ENCODE data around the gene SPI1.

SPI1 gene

DNA sequence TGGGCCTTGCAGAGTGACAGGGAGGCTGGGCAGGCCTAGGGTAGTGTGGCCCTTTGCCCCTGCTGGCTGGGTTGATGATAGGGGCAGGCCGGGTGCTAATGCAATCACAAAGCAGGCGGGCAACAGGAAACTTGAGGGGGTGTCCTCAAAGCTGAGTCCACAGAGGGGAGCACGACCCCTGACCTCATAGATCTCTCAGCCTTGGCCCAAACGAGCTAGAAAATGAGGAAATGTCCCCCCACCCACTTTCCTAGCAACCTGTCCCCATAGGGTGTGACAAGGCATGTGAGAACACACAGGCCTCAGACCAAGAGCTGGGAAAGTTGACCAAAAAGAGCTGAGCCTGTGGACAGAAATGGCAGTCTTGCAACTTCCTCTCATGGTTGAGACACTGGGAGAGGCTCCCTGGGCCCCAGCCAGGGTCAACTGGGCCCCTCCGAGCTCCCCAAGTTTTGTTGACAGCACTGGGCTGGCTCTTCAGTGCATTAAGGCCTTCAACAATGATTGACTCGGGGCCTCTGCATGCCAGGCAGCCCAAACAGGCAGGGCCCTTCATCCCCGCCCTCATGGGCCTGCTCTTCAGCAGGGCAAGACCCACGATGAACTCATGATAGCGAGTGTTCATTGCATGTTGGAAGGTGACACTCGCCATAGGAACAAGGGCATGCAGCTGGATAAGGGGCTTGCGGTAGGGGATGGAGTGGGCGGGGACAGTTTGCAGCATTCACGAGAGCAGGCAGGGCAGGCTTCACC is 9.8 kb upstream of the SPI1 start:
- no peak for DNase-seq

DNA sequence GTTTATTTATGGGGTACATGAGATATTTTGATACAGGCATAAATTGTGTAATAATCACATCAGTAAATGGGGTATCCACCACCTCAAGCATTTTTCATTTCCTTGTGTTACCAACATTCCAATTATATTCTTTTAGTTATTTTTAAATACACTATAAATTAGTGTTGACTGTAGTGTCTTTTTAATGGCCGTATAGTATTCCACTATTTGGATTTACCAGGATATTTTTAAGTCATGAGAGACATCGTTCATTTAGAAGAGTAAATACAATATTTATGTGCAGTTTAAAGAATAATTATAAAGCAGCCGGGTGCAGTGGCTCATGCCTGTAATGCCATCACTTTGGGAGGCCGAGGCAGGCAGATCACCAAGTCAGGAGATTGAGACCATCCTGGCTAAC is 6.2 kb upstream of the SPI1 start:
- DNase-seq = no peak

- no peak for DNase-seq
Measured at GRCh38 chr11:47383071-47383470, 4.7 kb upstream of the SPI1 start.

- no peak for DNase-seq
Measured at GRCh38 chr11:47380078-47380477, 1.7 kb upstream of the SPI1 start.

- no peak for DNase-seq
Measured at GRCh38 chr11:47379317-47379716, 970 bp upstream of the SPI1 start.

- no peak for DNase-seq
Measured at GRCh38 chr11:47378836-47379170, 456 bp upstream of the SPI1 start.

DNA sequence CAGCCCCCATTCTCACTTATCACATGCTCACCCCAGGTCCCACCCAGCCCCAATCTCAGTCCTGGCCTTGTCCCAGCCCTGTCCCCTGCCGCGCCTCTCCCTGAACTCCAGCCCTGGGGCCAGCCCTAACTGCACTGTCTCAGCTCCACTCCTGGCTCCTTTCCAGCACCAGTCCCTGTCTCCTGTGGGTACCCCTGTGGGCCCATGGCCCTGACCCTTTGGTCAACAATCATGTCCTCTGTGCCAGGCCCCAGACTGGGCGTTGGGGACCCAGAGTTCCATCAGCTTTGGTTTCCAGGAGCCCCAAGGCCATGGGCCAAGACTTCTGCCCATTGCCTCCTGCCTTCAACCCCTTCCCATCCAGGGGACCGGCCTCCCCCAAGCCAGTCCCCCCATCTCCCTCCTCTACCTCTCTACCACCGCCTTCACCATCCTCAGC is 757 bp downstream of the SPI1 start:
- no peak for DNase-seq

GRCh38 chr11:47376525-47377371 is 1.6 kb downstream of the SPI1 start:
- DNase-seq = no peak

- no peak for DNase-seq
Measured at GRCh38 chr11:47376107-47376524, 2.2 kb downstream of the SPI1 start.

GRCh38 chr11:47375546-47376085 is 2.7 kb downstream of the SPI1 start:
- no peak for DNase-seq

GRCh38 chr11:47375020-47375419 is 3.3 kb downstream of the SPI1 start:
- DNase-seq = no peak

DNA sequence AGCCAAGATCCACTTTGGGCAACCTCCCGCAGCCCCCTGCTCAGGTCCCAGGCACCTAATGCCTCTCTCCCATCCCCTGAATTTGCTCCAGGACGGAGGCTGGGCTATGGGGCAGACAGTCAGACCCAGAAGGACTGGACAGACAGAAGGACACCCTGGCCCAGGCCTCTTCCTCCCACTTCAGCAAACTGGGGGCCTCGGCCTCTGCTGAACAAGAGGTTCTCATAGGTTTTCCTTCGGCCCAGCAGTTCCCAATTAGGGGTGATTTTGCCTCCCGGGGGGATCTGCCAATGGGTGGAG is 3.7 kb downstream of the SPI1 start:
- no peak for DNase-seq

DNA sequence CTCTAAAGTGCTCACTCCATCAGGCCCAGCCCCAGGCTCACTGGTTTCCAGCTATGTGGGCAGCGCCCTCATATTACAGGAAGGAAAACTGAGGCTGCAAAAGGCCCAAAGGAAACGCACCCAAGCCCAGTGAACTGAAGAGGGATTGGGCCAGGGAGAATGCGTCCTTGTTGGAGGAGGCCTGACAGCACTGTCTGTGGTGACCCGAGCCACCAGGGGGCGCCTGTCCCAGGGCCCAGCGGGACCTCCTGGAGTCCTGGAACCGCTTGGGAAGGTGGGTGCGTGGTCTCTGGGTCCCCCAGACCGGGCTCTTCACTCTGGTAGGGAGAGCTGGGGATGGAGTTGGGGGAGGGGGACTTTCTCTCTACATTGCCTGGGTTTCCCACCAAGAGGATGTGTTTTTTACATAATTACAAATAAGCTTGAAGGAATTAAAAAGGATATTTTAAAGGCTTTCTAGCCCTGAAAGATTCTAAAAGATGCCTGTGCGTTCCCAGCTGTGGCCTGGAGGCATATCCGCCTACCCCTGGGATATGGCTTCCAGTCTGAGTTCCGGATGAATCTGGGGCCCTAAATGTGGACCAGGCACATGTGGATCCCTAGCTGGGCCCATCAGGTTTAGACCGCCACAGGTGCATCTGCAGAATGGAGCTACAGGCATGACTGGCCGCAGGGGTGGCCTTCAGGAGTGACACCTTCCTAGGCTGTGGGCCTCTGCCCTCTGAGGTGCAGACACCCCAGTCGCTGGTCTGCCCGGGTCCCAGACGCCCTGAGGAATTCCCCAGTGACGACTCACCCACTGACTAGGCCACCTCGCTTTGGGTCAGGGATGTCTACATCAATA is 4.2 kb downstream of the SPI1 start:
- DNase-seq = peak; percentile 90

GRCh38 chr11:47372422-47372821 is 5.9 kb downstream of the SPI1 start:
- DNase-seq = no peak

- no peak for DNase-seq
Measured at GRCh38 chr11:47369676-47370075, 8.7 kb downstream of the SPI1 start.

GRCh38 chr11:47366020-47366490 is 12.3 kb downstream of the SPI1 start:
- DNase-seq = no peak

- no peak for DNase-seq
Measured at GRCh38 chr11:47361419-47361818, 16.9 kb downstream of the SPI1 start.

- DNase-seq = no peak
Measured at GRCh38 chr11:47360341-47360740, 18.0 kb downstream of the SPI1 start.

- DNase-seq = no peak
Measured at GRCh38 chr11:47359586-47359985, 18.8 kb downstream of the SPI1 start.

GRCh38 chr11:47359162-47359561 is 19.2 kb downstream of the SPI1 start:
- DNase-seq = no peak

GRCh38 chr11:47358731-47359051 is 19.7 kb downstream of the SPI1 start:
- DNase-seq = no peak

- DNase-seq = no peak
Measured at GRCh38 chr11:47357985-47358730, 20.2 kb downstream of the SPI1 start.

GRCh38 chr11:47356998-47357329 is 21.4 kb downstream of the SPI1 start:
- no peak for DNase-seq
